IMR-90 (cell line): ENCODE data around the gene GON7. TPM values are rescaled to one million over a fixed set of nuclear protein-coding genes. Genes with fewer than 3 reads are reported as not detected.

Source experiments
- ATAC-seq: fragments of 200-7000 bp; cut with Tn5 transposase; 2 replicates; pipeline ENCODE4 v1.9.1; 2020; ENCODE audit warnings: low read depth, mild to moderate bottlenecking, moderate library complexity
- BruUV-seq: library from RNA; stranded (reverse); fragments of 400-500 nt; replicated peaks from 2 replicates; lab custom pipeline; 2021; lab: Mats Ljungman, UMichigan
- CTCF ChIA-PET: fragments of 300-600 bp; formaldehyde crosslinking; extraction: SDS; loops from one replicate; lab custom pipeline; 2021; ENCODE audit warnings: antibody characterized with exemption; lab: Yijun Ruan, JAX
- POLR2A ChIA-PET: fragments of 300-600 bp; sonication (Branson Sonifier 250); formaldehyde crosslinking; loops from one replicate; lab custom pipeline; 2022; ENCODE audit warnings: antibody characterized with exemption; ENCODE audit not compliant: unreplicated experiment; lab: Charles Lee
- DNase-seq: peaks from one replicate; pipeline ENCODE4 v3.0.0; 2013
- H2AFZ ChIP-seq: replicated peaks from 2 replicates; pipeline ENCODE3; 2013; ENCODE audit warnings: low read length, mild to moderate bottlenecking; ENCODE audit not compliant: poor library complexity
- H2AK5ac ChIP-seq: 2 replicates; pipeline ENCODE4 v1.6.1; 2013; ENCODE audit warnings: low read depth, low read length, inconsistent platforms
- H2AK9ac ChIP-seq: replicated peaks from 2 replicates; pipeline ENCODE3; 2013; ENCODE audit warnings: mild to moderate bottlenecking, low read depth, low read length, moderate library complexity; ENCODE audit not compliant: poor library complexity
- H2BK120ac ChIP-seq: 2 replicates; pipeline ENCODE4 v1.6.1; 2013; ENCODE audit warnings: low read depth, low read length, inconsistent platforms
- H2BK15ac ChIP-seq: 3 replicates; pipeline ENCODE4 v1.6.1; 2013; ENCODE audit warnings: low read depth, low read length, inconsistent platforms
- H2BK20ac ChIP-seq: 2 replicates; pipeline ENCODE4 v1.6.1; 2013; ENCODE audit warnings: low read depth, mild to moderate bottlenecking, inconsistent platforms, low read length, moderate library complexity
- H2BK5ac ChIP-seq: 2 replicates; pipeline ENCODE4 v1.6.1; 2013; ENCODE audit warnings: mild to moderate bottlenecking, low read depth, low read length, inconsistent platforms; ENCODE audit not compliant: poor library complexity, severe bottlenecking
- H3K14ac ChIP-seq: replicated peaks from 2 replicates; pipeline ENCODE4 v1.6.1; 2013; ENCODE audit warnings: low read depth, low read length, inconsistent platforms
- H3K18ac ChIP-seq: 2 replicates; pipeline ENCODE4 v1.6.1; 2013; ENCODE audit warnings: low read depth, low read length, control low read depth
- H3K23ac ChIP-seq: 2 replicates; pipeline ENCODE4 v1.6.1; 2013; ENCODE audit warnings: low read depth, low read length, inconsistent platforms
- H3K27ac ChIP-seq: 2 replicates; pipeline ENCODE4 v1.5.1; 2013; ENCODE audit warnings: mild to moderate bottlenecking, control low read depth, low read length; ENCODE audit not compliant: insufficient read depth
- H3K27me3 ChIP-seq: 2 replicates; pipeline ENCODE4 v1.6.1; 2013; ENCODE audit warnings: low read length; ENCODE audit not compliant: control insufficient read depth, insufficient read depth
- H3K36me3 ChIP-seq: 2 replicates; pipeline ENCODE4 v1.6.1; 2013; ENCODE audit warnings: low read length, mixed read lengths; ENCODE audit not compliant: control insufficient read depth, insufficient read depth
- H3K4ac ChIP-seq: 2 replicates; pipeline ENCODE4 v1.6.1; 2013; ENCODE audit warnings: low read depth, low read length, inconsistent platforms
- H3K4me1 ChIP-seq: 2 replicates; pipeline ENCODE4 v1.6.1; 2013; ENCODE audit warnings: low read length, mixed read lengths; ENCODE audit not compliant: control insufficient read depth, insufficient read depth
- H3K4me2 ChIP-seq: 2 replicates; pipeline ENCODE4 v1.6.1; 2013; ENCODE audit warnings: low read depth, mild to moderate bottlenecking, control low read depth, low read length, moderate library complexity
- H3K4me3 ChIP-seq: 2 replicates; pipeline ENCODE4 v1.5.1; 2013; ENCODE audit warnings: low read depth, mild to moderate bottlenecking, control low read depth, low read length, moderate library complexity; ENCODE audit not compliant: insufficient read depth
- H3K56ac ChIP-seq: 2 replicates; pipeline ENCODE4 v1.6.1; 2013; ENCODE audit warnings: low read length, inconsistent platforms; ENCODE audit not compliant: insufficient read depth; ENCODE audit errors: extremely low read depth
- H3K79me1 ChIP-seq, 2 experiments: 2 replicates each; pipeline ENCODE4 v1.6.1; 2013; ENCODE audit warnings: low read length in 2 of 2, inconsistent platforms in 1 of 2, low read depth in 1 of 2
- H3K9ac ChIP-seq: 2 replicates; pipeline ENCODE4 v1.6.1; 2013; ENCODE audit warnings: low read depth, low read length, control low read depth
- H3K9me1 ChIP-seq: 2 replicates; pipeline ENCODE4 v1.6.1; 2013; ENCODE audit warnings: low read length, inconsistent platforms; ENCODE audit not compliant: insufficient read depth
- H3K9me3 ChIP-seq: 2 replicates; pipeline ENCODE4 v1.6.1; 2013; ENCODE audit warnings: low read length; ENCODE audit not compliant: control insufficient read depth, insufficient read depth
- H4K20me1 ChIP-seq: 2 replicates; pipeline ENCODE4 v1.6.1; 2013; ENCODE audit warnings: low read length, inconsistent platforms; ENCODE audit not compliant: insufficient read depth
- H4K5ac ChIP-seq: 2 replicates; pipeline ENCODE4 v1.6.1; 2013; ENCODE audit warnings: mild to moderate bottlenecking, low read depth, low read length, control low read depth
- H4K8ac ChIP-seq, 2 experiments: 2 replicates each; pipeline ENCODE4 v1.6.1; 2013; ENCODE audit warnings: low read depth in 2 of 2, low read length in 2 of 2, control low read depth in 1 of 2, inconsistent platforms in 1 of 2
- H4K91ac ChIP-seq: 2 replicates; pipeline ENCODE4 v1.6.1; 2013; ENCODE audit warnings: low read depth, low read length, inconsistent platforms; ENCODE audit not compliant: insufficient read depth
- CEBPB ChIP-seq: IDR thresholded peaks from 2 replicates; pipeline ENCODE4 v1.6.1; 2012; ENCODE audit warnings: low read depth, low read length, improper control_type of control experiment
- MAFK ChIP-seq: IDR thresholded peaks from 2 replicates; pipeline ENCODE4 v1.6.1; 2012; ENCODE audit warnings: low read depth, low read length, improper control_type of control experiment
- MXI1 ChIP-seq: IDR thresholded peaks from 2 replicates; pipeline ENCODE4 v1.6.1; 2012; ENCODE audit warnings: low read depth, mild to moderate bottlenecking, low read length, moderate library complexity, borderline replicate concordance
- NFE2L2 ChIP-seq: fragments of 150-350 bp; IDR thresholded peaks from 2 replicates; pipeline ENCODE4 v1.6.1; 2016; ENCODE audit warnings: low read depth, mild to moderate bottlenecking, low read length
- RAD21 ChIP-seq: IDR thresholded peaks from 2 replicates; pipeline ENCODE4 v1.6.1; 2012; ENCODE audit warnings: low read length, improper control_type of control experiment
- RCOR1 ChIP-seq: IDR thresholded peaks from 2 replicates; pipeline ENCODE4 v1.6.1; 2012; ENCODE audit warnings: mild to moderate bottlenecking, low read length, improper control_type of control experiment; ENCODE audit not compliant: insufficient replicate concordance
- RFX5 ChIP-seq: IDR thresholded peaks from 2 replicates; pipeline ENCODE4 v1.8.0; 2012; ENCODE audit warnings: low read depth, mild to moderate bottlenecking, low read length, moderate library complexity
- SMC3 ChIP-seq: fragments of 150-350 bp; IDR thresholded peaks from 2 replicates; pipeline ENCODE4 v1.6.1; 2016; ENCODE audit warnings: low read depth, mild to moderate bottlenecking, antibody characterized with exemption, low read length, moderate library complexity
- WGBS, 2 experiments: methylation state at CpG; one replicate each; pipeline versions ENCODE4 v1.1.5 to v1.1.7; 2013; ENCODE audit warnings: missing lambda C conversion rate in 2 of 2; ENCODE audit not compliant: insufficient read length in 1 of 2; ENCODE audit errors: extremely low coverage in 2 of 2; 5-methylcytosine and 5-hydroxymethylcytosine counted together
- dilution Hi-C: fragments of 300-500 bp; cut with HindIII; formaldehyde crosslinking; loops from one replicate; pipeline ENCODE4 v1.14.3; 2018; ENCODE audit warnings: low sequenced_read_pairs; ENCODE audit not compliant: unreplicated experiment
- in situ Hi-C: fragments of 300-500 bp; cut with MboI; formaldehyde crosslinking; loops from 3 replicates; pipeline ENCODE4 v1.14.3; 2019; ENCODE audit warnings: low sequenced_read_pairs, inconsistent platforms, mixed read lengths
- intact Hi-C: fragments of 100-400 bp; cut with micrococcal nuclease; formaldehyde crosslinking; loops from 2 replicates; pipeline ENCODE4 v1.10.0; 2022
- polyA plus RNA-seq, 3 experiments: library from polyadenylated mRNA; depleted of rRNA; stranded (reverse); fragments of >200 nt; gene quantifications; 2 replicates each; pipeline ENCODE4 v1.2.3, GENCODE V29; 2012; ENCODE audit warnings: low replicate concordance in 1 of 3
- total RNA-seq: library from RNA; depleted of rRNA; stranded (reverse); fragments of >200 nt; gene quantifications from 2 replicates; pipeline ENCODE4 v1.2.3, GENCODE V29; 2012
- TF ChIP-seq, protein P1 (sequence below): fragments of 150-350 bp; IDR thresholded peaks from 2 replicates; pipeline ENCODE4 v1.6.1; 2016; ENCODE audit warnings: low read depth, mild to moderate bottlenecking, low read length, moderate library complexity, borderline replicate concordance

GON7 gene
- total and polyA plus RNA-seq, 2 of the 4 experiments (the other 2 are of a cell fraction): 4.3 to 7.8 TPM

DNA sequence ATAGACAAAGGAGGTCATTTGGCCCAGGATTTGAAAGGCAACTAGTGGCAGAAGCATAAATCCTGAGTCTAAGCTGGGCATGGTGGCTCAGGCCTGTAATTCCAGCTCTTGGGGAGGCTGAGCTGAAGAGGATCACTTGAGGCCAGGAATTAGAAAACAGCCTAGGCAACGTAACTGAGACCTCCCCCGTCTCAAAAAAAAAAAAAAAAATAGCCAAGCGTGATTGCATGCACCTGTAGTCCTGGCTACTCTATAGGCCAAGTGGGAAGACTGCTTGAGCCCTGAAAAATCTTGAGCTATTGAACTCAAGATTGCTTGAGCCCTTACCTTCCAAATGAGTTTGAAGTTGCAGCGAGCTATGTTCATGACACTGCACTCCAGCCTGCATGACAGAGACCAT, 7.8 kb downstream of the GON7 start:
- Histone ChIP-seq H2BK20ac (no peak overlapping the region), H2AFZ (no peak overlapping the region), H3K56ac (no peak overlapping the region), H2AK9ac (no peak overlapping the region), H2BK120ac (no peak overlapping the region), H3K23ac (no peak overlapping the region), H3K4me3 (no peak overlapping the region), H3K14ac (no peak overlapping the region), H3K79me1 (peaks cover 0 to 2% of the 10 kb centered on the region in 2 experiments; a peak in 2 of 4 replicates), H2BK5ac (no peak overlapping the region), H4K20me1 (no peaks in the 10 kb centered on the region), H4K91ac (no peak overlapping the region), H3K9me3 (no peaks in the 10 kb centered on the region), H3K27ac (no peak overlapping the region), H3K27me3 (no peaks in the 10 kb centered on the region), H4K5ac (no peak overlapping the region), H2BK15ac (no peak overlapping the region), H3K4ac (no peak overlapping the region), H3K9me1 (no peaks in the 10 kb centered on the region), H2AK5ac (no peak overlapping the region), H3K9ac (no peak overlapping the region), H3K18ac (no peak overlapping the region), H3K4me2 (no peak overlapping the region), H4K8ac (no peak overlapping the region), H3K36me3 (0 out of 2 replicates have a peak, but pooled peaks cover 1% of the 10 kb centered on the region), H3K4me1 (no peaks in the 10 kb centered on the region)
- ChIA-PET POLR2A (interaction anchor here (0.5 kb wide), 1 partner anchor 33 kb away, joined by 3 read pairs; no protein-coding TSS in a partner anchor), CTCF (no interaction called here)
- DNase-seq (no peak), ATAC-seq (no peak)
- in situ Hi-C loops (no loop called here), dilution Hi-C loops (no loop called here), intact Hi-C loops (no loop called here)
- TF ChIP-seq RFX5 (no peak), NFE2L2 (no peak), MXI1 (no peak), CEBPB (no peak), MAFK (no peak), RAD21 (no peak), RCOR1 (no peak), SMC3 (no peak)
- TF ChIP-seq, protein P1, sequence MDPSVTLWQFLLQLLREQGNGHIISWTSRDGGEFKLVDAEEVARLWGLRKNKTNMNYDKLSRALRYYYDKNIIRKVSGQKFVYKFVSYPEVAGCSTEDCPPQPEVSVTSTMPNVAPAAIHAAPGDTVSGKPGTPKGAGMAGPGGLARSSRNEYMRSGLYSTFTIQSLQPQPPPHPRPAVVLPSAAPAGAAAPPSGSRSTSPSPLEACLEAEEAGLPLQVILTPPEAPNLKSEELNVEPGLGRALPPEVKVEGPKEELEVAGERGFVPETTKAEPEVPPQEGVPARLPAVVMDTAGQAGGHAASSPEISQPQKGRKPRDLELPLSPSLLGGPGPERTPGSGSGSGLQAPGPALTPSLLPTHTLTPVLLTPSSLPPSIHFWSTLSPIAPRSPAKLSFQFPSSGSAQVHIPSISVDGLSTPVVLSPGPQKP: no peak
- BruUV-seq: no TSS peak
- WGBS, 2 experiments: no CpG with 5 or more reads among the region's 4 CpGs
